ENCODE measurements around the gene KAT2A.
"Not testable (repeated sequence)": the region's sequence is repeated elsewhere in the genome, so short reads cannot be mapped to it uniquely, and the experiment has no call there.

The KAT2A gene

GRCh38 chr17:42155614-42156045 lies 34.5 kb upstream of the KAT2A start:
- H3K4me1 ChIP-seq (ENCODE audit: control insufficient read depth, insufficient read depth, low read length): peaks cover 6% of the 10 kb centered on the region
- H3K27me3 ChIP-seq (ENCODE audit: control insufficient read depth, insufficient read depth, low read length): no peaks in the 10 kb centered on the region
- DNase-seq (ENCODE audit: low read depth, low spot score): no peak
- H3K9me3 ChIP-seq (ENCODE audit: control insufficient read depth, insufficient read depth, low read length): no peaks in the 10 kb centered on the region
- H3K36me3 ChIP-seq (ENCODE audit: control insufficient read depth, insufficient read depth, low read length): no peaks in the 10 kb centered on the region
- H3K27ac ChIP-seq (ENCODE audit: low read length): no peak overlapping the region
- WGBS (ENCODE audit: insufficient coverage, insufficient read length): no CpG with 5 or more reads among the region's 17 CpGs
- peak overlapping the region; percentile 97; the same call in 1 of the 2 replicates for H3K4me3 ChIP-seq (ENCODE audit: low read length)

- DNase-seq (ENCODE audit: low read depth, low spot score): no peak
- H3K4me3 ChIP-seq (ENCODE audit: low read length): peak overlapping the region; percentile 97
- no peaks in the 10 kb centered on the region for H3K27me3 ChIP-seq (ENCODE audit: control insufficient read depth, insufficient read depth, low read length)
- H3K4me1 ChIP-seq (ENCODE audit: control insufficient read depth, insufficient read depth, low read length): peaks cover 6% of the 10 kb centered on the region
- no peaks in the 10 kb centered on the region for H3K36me3 ChIP-seq (ENCODE audit: control insufficient read depth, insufficient read depth, low read length)
- no peak overlapping the region for H3K27ac ChIP-seq (ENCODE audit: low read length)
- H3K9me3 ChIP-seq (ENCODE audit: control insufficient read depth, insufficient read depth, low read length): no peaks in the 10 kb centered on the region
- no CpG with 5 or more reads among the region's 15 CpGs for WGBS (ENCODE audit: insufficient coverage, insufficient read length)
Measured at GRCh38 chr17:42153919-42154742, 33.0 kb upstream of the KAT2A start.

GRCh38 chr17:42146911-42147607 lies 25.9 kb upstream of the KAT2A start:
- Histone ChIP-seq H3K36me3 (ENCODE audit: control insufficient read depth, insufficient read depth, low read length) (no peaks in the 10 kb centered on the region), H3K4me1 (ENCODE audit: control insufficient read depth, insufficient read depth, low read length) (no peaks in the 10 kb centered on the region), H3K27ac (ENCODE audit: low read length) (no peak overlapping the region), H3K27me3 (ENCODE audit: control insufficient read depth, insufficient read depth, low read length) (no peaks in the 10 kb centered on the region), H3K9me3 (ENCODE audit: control insufficient read depth, insufficient read depth, low read length) (no peaks in the 10 kb centered on the region), H3K4me3 (ENCODE audit: low read length) (no peak overlapping the region)
- no peak for DNase-seq (ENCODE audit: low read depth, low spot score)
- no CpG with 5 or more reads among the region's 13 CpGs for WGBS (ENCODE audit: insufficient coverage, insufficient read length)

GRCh38 chr17:42143138-42143537 lies 22.0 kb upstream of the KAT2A start:
- H3K9me3 ChIP-seq (ENCODE audit: control insufficient read depth, insufficient read depth, low read length); H3K36me3 ChIP-seq (ENCODE audit: control insufficient read depth, insufficient read depth, low read length); DNase-seq (ENCODE audit: low read depth, low spot score); H3K27me3 ChIP-seq (ENCODE audit: control insufficient read depth, insufficient read depth, low read length); H3K4me1 ChIP-seq (ENCODE audit: control insufficient read depth, insufficient read depth, low read length); H3K4me3 ChIP-seq (ENCODE audit: low read length); H3K27ac ChIP-seq (ENCODE audit: low read length): not testable (repeated sequence)
- WGBS (ENCODE audit: insufficient coverage, insufficient read length): no CpG with 5 or more reads among the region's 4 CpGs

GRCh38 chr17:42142371-42142896 lies 21.3 kb upstream of the KAT2A start:
- no peak for DNase-seq (ENCODE audit: low read depth, low spot score)
- no peak overlapping the region for H3K4me3 ChIP-seq (ENCODE audit: low read length)
- no CpG with 5 or more reads among the region's 7 CpGs for WGBS (ENCODE audit: insufficient coverage, insufficient read length)
- no peak overlapping the region for H3K27ac ChIP-seq (ENCODE audit: low read length)
- no peaks in the 10 kb centered on the region for H3K9me3 ChIP-seq (ENCODE audit: control insufficient read depth, insufficient read depth, low read length)
- no peaks in the 10 kb centered on the region; the same call in 1 of the 2 replicates for H3K4me1 ChIP-seq (ENCODE audit: control insufficient read depth, insufficient read depth, low read length)
- H3K27me3 ChIP-seq (ENCODE audit: control insufficient read depth, insufficient read depth, low read length): no peaks in the 10 kb centered on the region
- H3K36me3 ChIP-seq (ENCODE audit: control insufficient read depth, insufficient read depth, low read length): peaks cover 4% of the 10 kb centered on the region; the same call in 1 of the 2 replicates

- no peaks in the 10 kb centered on the region; the same call in 1 of the 2 replicates for H3K4me1 ChIP-seq (ENCODE audit: control insufficient read depth, insufficient read depth, low read length)
- WGBS (ENCODE audit: insufficient coverage, insufficient read length): no CpG with 5 or more reads among the region's 8 CpGs
- no peaks in the 10 kb centered on the region for H3K9me3 ChIP-seq (ENCODE audit: control insufficient read depth, insufficient read depth, low read length)
- no peak overlapping the region for H3K4me3 ChIP-seq (ENCODE audit: low read length)
- H3K36me3 ChIP-seq (ENCODE audit: control insufficient read depth, insufficient read depth, low read length): peaks cover 4% of the 10 kb centered on the region; the same call in 1 of the 2 replicates
- no peak overlapping the region for H3K27ac ChIP-seq (ENCODE audit: low read length)
- DNase-seq (ENCODE audit: low read depth, low spot score): no peak
- no peaks in the 10 kb centered on the region for H3K27me3 ChIP-seq (ENCODE audit: control insufficient read depth, insufficient read depth, low read length)
Measured at GRCh38 chr17:42141382-42141781, 20.2 kb upstream of the KAT2A start.

- not testable (repeated sequence) for H3K4me1 ChIP-seq (ENCODE audit: control insufficient read depth, insufficient read depth, low read length); DNase-seq (ENCODE audit: low read depth, low spot score); H3K4me3 ChIP-seq (ENCODE audit: low read length); H3K36me3 ChIP-seq (ENCODE audit: control insufficient read depth, insufficient read depth, low read length); H3K9me3 ChIP-seq (ENCODE audit: control insufficient read depth, insufficient read depth, low read length); H3K27ac ChIP-seq (ENCODE audit: low read length); H3K27me3 ChIP-seq (ENCODE audit: control insufficient read depth, insufficient read depth, low read length)
- WGBS (ENCODE audit: insufficient coverage, insufficient read length): no CpG with 5 or more reads among the region's 7 CpGs
Measured at GRCh38 chr17:42140690-42141089, 19.5 kb upstream of the KAT2A start.

- Histone ChIP-seq H3K27ac (ENCODE audit: low read length) (no peak overlapping the region), H3K36me3 (ENCODE audit: control insufficient read depth, insufficient read depth, low read length) (peaks cover 4% of the 10 kb centered on the region; the same call in 1 of the 2 replicates)
- WGBS (ENCODE audit: insufficient coverage, insufficient read length): no CpG with 5 or more reads among the region's 7 CpGs
Measured at GRCh38 chr17:42138749-42139492, 17.8 kb upstream of the KAT2A start.

GRCh38 chr17:42136654-42137051 lies 15.5 kb upstream of the KAT2A start:
- no CpG with 5 or more reads among the region's 3 CpGs for WGBS (ENCODE audit: insufficient coverage, insufficient read length)
- DNase-seq (ENCODE audit: low read depth, low spot score): no peak
- Histone ChIP-seq H3K4me3 (ENCODE audit: low read length) (no peak overlapping the region), H3K27me3 (ENCODE audit: control insufficient read depth, insufficient read depth, low read length) (no peaks in the 10 kb centered on the region), H3K36me3 (ENCODE audit: control insufficient read depth, insufficient read depth, low read length) (peaks cover 4% of the 10 kb centered on the region; the same call in 1 of the 2 replicates), H3K27ac (ENCODE audit: low read length) (no peak overlapping the region), H3K4me1 (ENCODE audit: control insufficient read depth, insufficient read depth, low read length) (no peaks in the 10 kb centered on the region; the same call in 1 of the 2 replicates), H3K9me3 (ENCODE audit: control insufficient read depth, insufficient read depth, low read length) (no peaks in the 10 kb centered on the region)

More at GRCh38 chr17:42138749-42139492, 17.8 kb upstream of the KAT2A start:
- DNase-seq (ENCODE audit: low read depth, low spot score): no peak
- H3K4me3 ChIP-seq (ENCODE audit: low read length): no peak overlapping the region
- H3K9me3 ChIP-seq (ENCODE audit: control insufficient read depth, insufficient read depth, low read length): no peaks in the 10 kb centered on the region
- H3K4me1 ChIP-seq (ENCODE audit: control insufficient read depth, insufficient read depth, low read length): no peaks in the 10 kb centered on the region; the same call in 1 of the 2 replicates
- no peaks in the 10 kb centered on the region for H3K27me3 ChIP-seq (ENCODE audit: control insufficient read depth, insufficient read depth, low read length)
